Measurements from ENCODE around the gene NTRK2.

The NTRK2 gene

DNA sequence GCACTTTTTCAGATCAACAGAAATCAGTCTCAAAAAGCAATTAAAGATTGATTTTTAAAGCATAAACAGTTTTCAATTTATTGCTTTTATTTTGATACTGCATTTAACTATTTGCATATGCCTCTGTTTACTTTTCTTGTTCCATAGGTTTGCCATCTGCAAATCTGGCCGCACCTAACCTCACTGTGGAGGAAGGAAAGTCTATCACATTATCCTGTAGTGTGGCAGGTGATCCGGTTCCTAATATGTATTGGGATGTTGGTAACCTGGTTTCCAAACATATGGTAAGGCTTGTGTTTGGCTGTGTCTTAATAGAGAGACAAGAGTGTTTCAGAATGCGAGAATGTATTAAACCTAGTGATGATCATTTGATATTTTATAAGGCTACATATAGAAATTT is 53.9 kb downstream of the NTRK2 start:
- CTCF ChIA-PET: no interaction called here
- 86% methylated on average over 1 of the region's 3 CpGs for WGBS (ENCODE audit: insufficient coverage)
- peaks cover 0 to 20% (median 5%) of the 10 kb centered on the region in 5 experiments for H3K27me3 ChIP-seq (replicated peaks in 2 of 5; ENCODE audit: control insufficient read depth in 4 of 5, insufficient read depth in 5 of 5, low read length in 4 of 5)
- peaks cover 0 to 1% (median 0%) of the 10 kb centered on the region in 5 experiments for H3K9me3 ChIP-seq (ENCODE audit: control extremely low read depth in 1 of 5, control insufficient read depth in 4 of 5, insufficient read depth in 2 of 5, low read depth in 1 of 5, low read length in 4 of 5)
- H3K4me1 ChIP-seq (ENCODE audit: control extremely low read depth in 1 of 4, control insufficient read depth in 4 of 4, insufficient read depth in 4 of 4, low read length in 3 of 4): no peaks in the 10 kb centered on the region
- DNase-seq: no peak
- POLR2A ChIA-PET: interaction anchor here (0.6 kb wide), 1 partner anchor 14 kb away, joined by 3 read pairs; no protein-coding TSS in a partner anchor
- no peak overlapping the region for H3K4me3 ChIP-seq (ENCODE audit: control insufficient read depth in 1 of 7, extremely low read depth in 1 of 7, insufficient read depth in 4 of 7, low read depth in 2 of 7, low read length in 6 of 7)
- no peak overlapping the region for H3K27ac ChIP-seq (ENCODE audit: insufficient read depth in 1 of 2, low read depth in 1 of 2, low read length in 2 of 2, poor library complexity in 1 of 2, severe bottlenecking in 2 of 2)
- H3K36me3 ChIP-seq (ENCODE audit: control insufficient read depth in 4 of 4, insufficient read depth in 4 of 4, low read length in 3 of 4): no peaks in the 10 kb centered on the region

GRCh38 chr9:84731696-84732095 is 62.2 kb downstream of the NTRK2 start:
- no peaks in the 10 kb centered on the region for H3K4me1 ChIP-seq (ENCODE audit: control extremely low read depth in 1 of 4, control insufficient read depth in 4 of 4, insufficient read depth in 4 of 4, low read length in 3 of 4)
- no peak overlapping the region for H3K27ac ChIP-seq (ENCODE audit: insufficient read depth in 1 of 2, low read depth in 1 of 2, low read length in 2 of 2, poor library complexity in 1 of 2, severe bottlenecking in 2 of 2)
- DNase-seq: no peak
- no peaks in the 10 kb centered on the region for H3K36me3 ChIP-seq (ENCODE audit: control insufficient read depth in 4 of 4, insufficient read depth in 4 of 4, low read length in 3 of 4)
- H3K4me3 ChIP-seq (ENCODE audit: control insufficient read depth in 1 of 7, extremely low read depth in 1 of 7, insufficient read depth in 4 of 7, low read depth in 2 of 7, low read length in 6 of 7): no peak overlapping the region
- peaks cover 0 to 2% (median 0%) of the 10 kb centered on the region in 5 experiments for H3K9me3 ChIP-seq (ENCODE audit: control extremely low read depth in 1 of 5, control insufficient read depth in 4 of 5, insufficient read depth in 2 of 5, low read depth in 1 of 5, low read length in 4 of 5)
- CTCF ChIA-PET: interaction anchor here (0.9 kb wide), 1 partner anchor 9 kb away, joined by 3 read pairs; no protein-coding TSS in a partner anchor
- peaks cover 0 to 28% (median 12%) of the 10 kb centered on the region in 5 experiments for H3K27me3 ChIP-seq (replicated peaks in 2 of 5; ENCODE audit: control insufficient read depth in 4 of 5, insufficient read depth in 5 of 5, low read length in 4 of 5)
- WGBS (ENCODE audit: insufficient coverage): 81% methylated on average over 6 of the region's 7 CpGs
- POLR2A ChIA-PET: no interaction called here

DNA sequence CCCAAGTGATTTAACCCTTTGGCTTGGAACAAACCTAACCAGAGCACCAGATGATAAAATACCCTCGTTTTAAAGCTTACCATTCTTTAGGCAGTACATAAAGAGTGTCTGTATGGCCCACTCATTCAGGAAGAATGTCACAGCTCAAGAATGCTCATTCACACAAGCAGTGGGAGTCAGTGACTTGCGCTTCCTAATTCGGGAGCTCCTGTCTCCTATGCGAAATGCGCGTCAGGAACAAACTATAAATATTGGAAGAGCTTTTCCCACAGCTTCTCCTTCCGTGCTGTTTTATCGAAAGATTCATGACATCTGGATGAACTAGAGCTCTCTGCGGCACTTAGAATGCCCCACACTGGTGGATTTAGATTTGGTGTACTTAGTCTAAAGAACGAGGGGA is 66.6 kb downstream of the NTRK2 start:
- no peak for DNase-seq
- no peaks in the 10 kb centered on the region for H3K4me1 ChIP-seq (ENCODE audit: control extremely low read depth in 1 of 4, control insufficient read depth in 4 of 4, insufficient read depth in 4 of 4, low read length in 3 of 4)
- ChIA-PET POLR2A (no interaction called here), CTCF (interaction anchor here (1.1 kb wide), 1 partner anchor 45 kb away, joined by 3 read pairs; no protein-coding TSS in a partner anchor)
- no peak overlapping the region for H3K27ac ChIP-seq (ENCODE audit: insufficient read depth in 1 of 2, low read depth in 1 of 2, low read length in 2 of 2, poor library complexity in 1 of 2, severe bottlenecking in 2 of 2)
- H3K36me3 ChIP-seq (ENCODE audit: control insufficient read depth in 4 of 4, insufficient read depth in 4 of 4, low read length in 3 of 4): no peaks in the 10 kb centered on the region
- H3K4me3 ChIP-seq (ENCODE audit: control insufficient read depth in 1 of 7, extremely low read depth in 1 of 7, insufficient read depth in 4 of 7, low read depth in 2 of 7, low read length in 6 of 7): no peak overlapping the region
- 100% methylated on average over 5 of the region's 10 CpGs for WGBS (ENCODE audit: insufficient coverage)
- H3K27me3 ChIP-seq (replicated peaks in 2 of 5; ENCODE audit: control insufficient read depth in 4 of 5, insufficient read depth in 5 of 5, low read length in 4 of 5): peaks cover 0 to 22% (median 10%) of the 10 kb centered on the region in 5 experiments
- H3K9me3 ChIP-seq (ENCODE audit: control extremely low read depth in 1 of 5, control insufficient read depth in 4 of 5, insufficient read depth in 2 of 5, low read depth in 1 of 5, low read length in 4 of 5): peaks cover 0 to 2% (median 0%) of the 10 kb centered on the region in 5 experiments

DNA sequence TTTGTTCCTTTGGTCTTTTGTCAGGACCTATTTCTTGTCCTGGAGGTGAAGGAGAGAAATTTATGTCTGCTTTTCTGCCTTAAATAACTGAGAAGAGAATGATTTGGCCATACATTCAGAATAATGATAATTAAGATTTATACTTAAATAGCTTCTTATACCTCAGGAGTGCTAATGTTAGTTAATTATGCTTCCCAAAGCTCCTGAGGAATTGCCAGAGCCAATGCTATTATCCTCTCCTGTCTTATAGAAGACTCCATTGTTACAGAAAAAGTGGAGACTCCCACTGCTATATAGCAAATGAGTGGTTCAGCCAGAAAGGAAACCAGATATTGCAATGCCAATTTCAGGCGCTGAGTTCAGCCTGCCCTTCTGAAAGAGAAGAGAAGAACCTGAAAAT is 67.0 kb downstream of the NTRK2 start:
- Histone ChIP-seq H3K36me3 (ENCODE audit: control insufficient read depth in 4 of 4, insufficient read depth in 4 of 4, low read length in 3 of 4) (no peaks in the 10 kb centered on the region), H3K4me3 (ENCODE audit: control insufficient read depth in 1 of 7, extremely low read depth in 1 of 7, insufficient read depth in 4 of 7, low read depth in 2 of 7, low read length in 6 of 7) (no peak overlapping the region), H3K27ac (ENCODE audit: insufficient read depth in 1 of 2, low read depth in 1 of 2, low read length in 2 of 2, poor library complexity in 1 of 2, severe bottlenecking in 2 of 2) (no peak overlapping the region), H3K4me1 (ENCODE audit: control extremely low read depth in 1 of 4, control insufficient read depth in 4 of 4, insufficient read depth in 4 of 4, low read length in 3 of 4) (no peaks in the 10 kb centered on the region), H3K27me3 (replicated peaks in 2 of 5; ENCODE audit: control insufficient read depth in 4 of 5, insufficient read depth in 5 of 5, low read length in 4 of 5) (peaks cover 0 to 22% (median 10%) of the 10 kb centered on the region in 5 experiments), H3K9me3 (ENCODE audit: control extremely low read depth in 1 of 5, control insufficient read depth in 4 of 5, insufficient read depth in 2 of 5, low read depth in 1 of 5, low read length in 4 of 5) (peaks cover 0 to 2% (median 0%) of the 10 kb centered on the region in 5 experiments)
- CTCF ChIA-PET: interaction anchor here (1.1 kb wide), 1 partner anchor 44 kb away, joined by 3 read pairs; no protein-coding TSS in a partner anchor
- POLR2A ChIA-PET: no interaction called here
- no CpG with 5 or more reads among the region's 1 CpG for WGBS (ENCODE audit: insufficient coverage)
- no peak for DNase-seq

DNA sequence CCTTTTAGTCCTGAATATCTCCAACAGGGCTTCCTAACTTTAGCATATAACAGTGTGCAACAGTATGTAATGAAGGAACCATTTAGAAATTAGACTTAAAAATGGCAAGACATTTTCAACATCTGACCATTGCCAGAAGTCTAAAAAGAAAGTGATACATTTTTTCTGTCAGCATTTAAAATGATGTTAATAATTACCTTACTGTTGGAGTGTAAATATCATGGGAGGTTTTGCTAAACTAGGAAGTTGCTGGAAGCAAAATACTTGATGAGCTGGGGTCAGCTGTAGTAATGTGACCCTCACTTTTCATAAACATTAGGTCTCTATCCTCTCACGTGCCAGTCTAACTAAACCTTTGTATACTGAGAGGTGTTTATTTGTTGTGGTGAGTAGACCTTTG is 68.8 kb downstream of the NTRK2 start:
- no peak overlapping the region for H3K4me3 ChIP-seq (ENCODE audit: control insufficient read depth in 1 of 7, extremely low read depth in 1 of 7, insufficient read depth in 4 of 7, low read depth in 2 of 7, low read length in 6 of 7)
- no peak overlapping the region for H3K27ac ChIP-seq (ENCODE audit: insufficient read depth in 1 of 2, low read depth in 1 of 2, low read length in 2 of 2, poor library complexity in 1 of 2, severe bottlenecking in 2 of 2)
- no peaks in the 10 kb centered on the region for H3K4me1 ChIP-seq (ENCODE audit: control extremely low read depth in 1 of 4, control insufficient read depth in 4 of 4, insufficient read depth in 4 of 4, low read length in 3 of 4)
- DNase-seq: no peak
- ChIA-PET POLR2A (no interaction called here), CTCF (no interaction called here)
- H3K36me3 ChIP-seq (ENCODE audit: control insufficient read depth in 4 of 4, insufficient read depth in 4 of 4, low read length in 3 of 4): no peaks in the 10 kb centered on the region
- WGBS (ENCODE audit: insufficient coverage): no CpG with 5 or more reads among the region's 1 CpG
- H3K9me3 ChIP-seq (ENCODE audit: control extremely low read depth in 1 of 5, control insufficient read depth in 4 of 5, insufficient read depth in 2 of 5, low read depth in 1 of 5, low read length in 4 of 5): peaks cover 0 to 2% (median 0%) of the 10 kb centered on the region in 5 experiments
- peaks cover 0 to 23% (median 8%) of the 10 kb centered on the region in 5 experiments for H3K27me3 ChIP-seq (replicated peaks in 2 of 5; ENCODE audit: control insufficient read depth in 4 of 5, insufficient read depth in 5 of 5, low read length in 4 of 5)

GRCh38 chr9:84742261-84742660 is 72.7 kb downstream of the NTRK2 start:
- ChIA-PET POLR2A (no interaction called here), CTCF (no interaction called here)
- WGBS (ENCODE audit: insufficient coverage): 85% methylated on average over 2 of the region's 4 CpGs
- Histone ChIP-seq H3K4me1 (ENCODE audit: control extremely low read depth in 1 of 4, control insufficient read depth in 4 of 4, insufficient read depth in 4 of 4, low read length in 3 of 4) (no peaks in the 10 kb centered on the region), H3K27me3 (replicated peaks in 2 of 5; ENCODE audit: control insufficient read depth in 4 of 5, insufficient read depth in 5 of 5, low read length in 4 of 5) (peaks cover 0 to 12% (median 5%) of the 10 kb centered on the region in 5 experiments), H3K9me3 (ENCODE audit: control extremely low read depth in 1 of 5, control insufficient read depth in 4 of 5, insufficient read depth in 2 of 5, low read depth in 1 of 5, low read length in 4 of 5) (no peaks in the 10 kb centered on the region), H3K36me3 (ENCODE audit: control insufficient read depth in 4 of 4, insufficient read depth in 4 of 4, low read length in 3 of 4) (no peaks in the 10 kb centered on the region), H3K4me3 (ENCODE audit: control insufficient read depth in 1 of 7, extremely low read depth in 1 of 7, insufficient read depth in 4 of 7, low read depth in 2 of 7, low read length in 6 of 7) (no peak overlapping the region), H3K27ac (ENCODE audit: insufficient read depth in 1 of 2, low read depth in 1 of 2, low read length in 2 of 2, poor library complexity in 1 of 2, severe bottlenecking in 2 of 2) (no peak overlapping the region)
- no peak for DNase-seq

GRCh38 chr9:84744195-84744594 is 74.7 kb downstream of the NTRK2 start:
- no peak overlapping the region for H3K27ac ChIP-seq (ENCODE audit: insufficient read depth in 1 of 2, low read depth in 1 of 2, low read length in 2 of 2, poor library complexity in 1 of 2, severe bottlenecking in 2 of 2)
- DNase-seq: no peak
- H3K9me3 ChIP-seq (ENCODE audit: control extremely low read depth in 1 of 5, control insufficient read depth in 4 of 5, insufficient read depth in 2 of 5, low read depth in 1 of 5, low read length in 4 of 5): no peaks in the 10 kb centered on the region
- no peak overlapping the region for H3K4me3 ChIP-seq (ENCODE audit: control insufficient read depth in 1 of 7, extremely low read depth in 1 of 7, insufficient read depth in 4 of 7, low read depth in 2 of 7, low read length in 6 of 7)
- H3K36me3 ChIP-seq (ENCODE audit: control insufficient read depth in 4 of 4, insufficient read depth in 4 of 4, low read length in 3 of 4): no peaks in the 10 kb centered on the region
- CTCF ChIA-PET: no interaction called here
- POLR2A ChIA-PET: no interaction called here
- peaks cover 0 to 12% (median 5%) of the 10 kb centered on the region in 5 experiments for H3K27me3 ChIP-seq (replicated peaks in 2 of 5; ENCODE audit: control insufficient read depth in 4 of 5, insufficient read depth in 5 of 5, low read length in 4 of 5)
- WGBS (ENCODE audit: insufficient coverage): 100% methylated on average over 7 of the region's 7 CpGs
- H3K4me1 ChIP-seq (ENCODE audit: control extremely low read depth in 1 of 4, control insufficient read depth in 4 of 4, insufficient read depth in 4 of 4, low read length in 3 of 4): no peaks in the 10 kb centered on the region
